GM12878 (cell line): ENCODE results near the gene HABP2. TPM values are rescaled to one million over a fixed set of nuclear protein-coding genes. Genes with fewer than 3 reads are reported as not detected.

ENCODE experiments used
- ATAC-seq: fragments of 200-7000 bp; cut with Tn5 transposase; 3 replicates; pipeline ENCODE4 v1.9.1; 2020; ENCODE audit warnings: mild to moderate bottlenecking, moderate library complexity
- BruUV-seq: library from RNA; stranded (reverse); fragments of 400-500 nt; replicated peaks from 2 replicates; lab custom pipeline; 2021; lab: Mats Ljungman, UMichigan
- CTCF ChIA-PET: fragments of 300-600 bp; sonication (Branson Sonifier 250); formaldehyde crosslinking; extraction: SDS; loops from one replicate; lab custom pipeline; 2021; ENCODE audit warnings: inconsistent platforms; lab: Yijun Ruan, JAX
- POLR2A ChIA-PET: fragments of 350-600 bp; formaldehyde crosslinking; extraction: SDS; loops from one replicate; lab custom pipeline; 2021; ENCODE audit warnings: inconsistent platforms; lab: Charles Lee
- RAD21 ChIA-PET: fragments of 300-600 bp; sonication (Branson Sonifier 250); formaldehyde crosslinking; loops from one replicate; lab custom pipeline; 2023; ENCODE audit warnings: antibody characterized with exemption; ENCODE audit not compliant: unreplicated experiment; lab: Charles Lee
- SMC1A ChIA-PET: fragments of 300-600 bp; sonication (Branson Sonifier 250); formaldehyde crosslinking; loops from one replicate; lab custom pipeline; 2023; ENCODE audit not compliant: unreplicated experiment, uncharacterized antibody; lab: Charles Lee
- DNase-seq: peaks from one replicate; pipeline ENCODE4 v3.0.0-alpha.2; 2011; ENCODE audit warnings: low read depth, low spot score
- FAIRE-seq: peaks from 3 replicates; lab custom pipeline; 2011; peaks lifted over from hg19 to GRCh38; lab: Jason Lieb, UNC
- H2AFZ ChIP-seq: 2 replicates; pipeline ENCODE4 v1.6.0; 2011; ENCODE audit warnings: low read depth, low read length, control low read depth; ENCODE audit not compliant: control insufficient read depth
- H3K27ac ChIP-seq: 2 replicates; pipeline ENCODE4 v1.5.1; 2011; ENCODE audit warnings: control low read depth; ENCODE audit not compliant: control insufficient read depth, insufficient read depth
- H3K27me3 ChIP-seq, 2 experiments: replicated peaks in 1 of 2; 2 replicates each; pipeline versions ENCODE4 v1.6.0 to v1.6.1; 2011; ENCODE audit warnings: low read length in 1 of 2; ENCODE audit not compliant: control insufficient read depth in 2 of 2, insufficient read depth in 2 of 2
- H3K36me3 ChIP-seq, 2 experiments: 2 replicates each; pipeline ENCODE4 v1.5.1; 2011; ENCODE audit warnings: low read length in 1 of 2; ENCODE audit not compliant: control insufficient read depth in 2 of 2, insufficient read depth in 2 of 2
- H3K4me1 ChIP-seq: 2 replicates; pipeline ENCODE4 v1.6.1; 2011; ENCODE audit warnings: mild to moderate bottlenecking, low read length, moderate library complexity, mixed read lengths; ENCODE audit not compliant: control insufficient read depth, insufficient read depth
- H3K4me2 ChIP-seq: 2 replicates; pipeline ENCODE4 v1.6.0; 2011; ENCODE audit warnings: control low read depth; ENCODE audit not compliant: control insufficient read depth, insufficient read depth
- H3K4me3 ChIP-seq: fragments of 200-600 bp; sonication (generic); 2 replicates; pipeline ENCODE4 v1.5.1; 2016
- H3K79me2 ChIP-seq: 2 replicates; pipeline ENCODE4 v1.6.0; 2011; ENCODE audit warnings: low read length; ENCODE audit not compliant: control insufficient read depth, insufficient read depth
- H3K9ac ChIP-seq: 2 replicates; pipeline ENCODE4 v1.8.0; 2011; ENCODE audit warnings: low read length, control low read depth, mixed read lengths; ENCODE audit not compliant: control insufficient read depth, insufficient read depth
- H3K9me3 ChIP-seq: replicated peaks from 3 replicates; pipeline ENCODE4 v1.5.1; 2011; ENCODE audit warnings: mild to moderate bottlenecking, low read length; ENCODE audit not compliant: control insufficient read depth, insufficient read depth
- H4K20me1 ChIP-seq: 2 replicates; pipeline ENCODE4 v1.6.0; 2011; ENCODE audit not compliant: control insufficient read depth, insufficient read depth
- CHD1 ChIP-seq: IDR thresholded peaks from 2 replicates; pipeline ENCODE4 v1.6.1; 2012; ENCODE audit warnings: low read depth, low read length, improper control_type of control experiment
- CTCF ChIP-seq, 3 experiments: IDR thresholded peaks in 2 of 3; conservative IDR thresholded peaks in 1 of 3; 2 replicates each; pipeline ENCODE4 v1.5.1; 2011; ENCODE audit warnings: low read depth in 3 of 3, low read length in 3 of 3, mild to moderate bottlenecking in 3 of 3, control low read depth in 2 of 3, moderate library complexity in 2 of 3, inconsistent platforms in 1 of 3, mixed read lengths in 1 of 3; ENCODE audit not compliant: control insufficient read depth in 2 of 3, insufficient read depth in 1 of 3; ENCODE audit errors: extremely low read depth in 1 of 3
- DPF2 ChIP-seq: fragments of 450-650 bp; IDR thresholded peaks from 2 replicates; pipeline ENCODE4 v1.6.1; 2017; ENCODE audit warnings: mild to moderate bottlenecking
- EGR1 ChIP-seq, 2 experiments: IDR thresholded peaks; 1 replicate in 1 of 2; 2 replicates in 1 of 2; pipeline ENCODE4 v1.6.1; 2011 to 2012; ENCODE audit warnings: low read depth in 2 of 2, low read length in 2 of 2, borderline replicate concordance in 1 of 2, mild to moderate bottlenecking in 1 of 2, moderate library complexity in 1 of 2
- FOS ChIP-seq: IDR thresholded peaks from 3 replicates; pipeline ENCODE4 v1.6.1; 2011; ENCODE audit warnings: borderline replicate concordance; ENCODE audit not compliant: insufficient read length; ENCODE audit errors: extremely low read depth
- KDM1A ChIP-seq: fragments of 200-600 bp; sonication (generic); IDR thresholded peaks from 2 replicates; pipeline ENCODE4 v1.6.1; 2016; ENCODE audit warnings: borderline replicate concordance
- MEF2A ChIP-seq: IDR thresholded peaks from 2 replicates; pipeline ENCODE4 v1.6.1; 2011; ENCODE audit warnings: low read depth, mild to moderate bottlenecking, low read length, moderate library complexity; ENCODE audit not compliant: insufficient read depth
- MYC ChIP-seq: IDR thresholded peaks from 2 replicates; pipeline ENCODE4 v1.6.1; 2011; ENCODE audit warnings: mild to moderate bottlenecking, low read length, moderate library complexity, inconsistent platforms; ENCODE audit not compliant: insufficient read depth, insufficient replicate concordance, insufficient read length, severe bottlenecking
- NFYB ChIP-seq: IDR thresholded peaks from 2 replicates; pipeline ENCODE4 v1.6.1; 2011; ENCODE audit warnings: low read depth, mild to moderate bottlenecking, low read length, improper control_type of control experiment, moderate library complexity; ENCODE audit not compliant: insufficient read depth
- RAD21 ChIP-seq: IDR thresholded peaks from 2 replicates; pipeline ENCODE4 v1.6.1; 2011; ENCODE audit warnings: mild to moderate bottlenecking, low read depth, low read length, moderate library complexity; ENCODE audit not compliant: insufficient read depth
- RB1 ChIP-seq: fragments of 450-650 bp; formaldehyde crosslinking; IDR thresholded peaks from 2 replicates; pipeline ENCODE4 v1.6.1; 2017; ENCODE audit warnings: mild to moderate bottlenecking, borderline replicate concordance
- SMC3 ChIP-seq: IDR thresholded peaks from 2 replicates; pipeline ENCODE4 v1.6.1; 2011; ENCODE audit warnings: low read length, improper control_type of control experiment, borderline replicate concordance
- TARDBP ChIP-seq: IDR thresholded peaks from 2 replicates; pipeline ENCODE4 v1.6.1; 2016; ENCODE audit warnings: borderline replicate concordance
- TCF3 ChIP-seq: IDR thresholded peaks from 2 replicates; pipeline ENCODE4 v1.6.1; 2012; ENCODE audit warnings: low read depth, mild to moderate bottlenecking, low read length, borderline replicate concordance; ENCODE audit not compliant: insufficient read depth
- USF2 ChIP-seq: IDR thresholded peaks from 2 replicates; pipeline ENCODE4 v1.6.1; 2011; ENCODE audit warnings: low read depth, low read length, improper control_type of control experiment, borderline replicate concordance
- YBX1 ChIP-seq: fragments of 450-650 bp; IDR thresholded peaks from 2 replicates; pipeline ENCODE4 v1.6.1; 2016; ENCODE audit warnings: antibody characterized with exemption
- WGBS: methylation state at CpG from one replicate; pipeline ENCODE4 v1.1.6; 2016; ENCODE audit warnings: low lambda C conversion rate; ENCODE audit not compliant: insufficient replicate concordance, insufficient coverage; ENCODE audit errors: missing lambda C conversion rate; 5-methylcytosine and 5-hydroxymethylcytosine counted together
- in situ Hi-C: fragments of 300-500 bp; cut with MboI; formaldehyde crosslinking; loops from 9 replicates; pipeline ENCODE4 v1.14.3; 2018; ENCODE audit warnings: mixed read lengths
- intact Hi-C: fragments of 100-400 bp; cut with micrococcal nuclease; formaldehyde crosslinking; loops from one replicate; pipeline ENCODE4 v1.14.2; 2022; ENCODE audit not compliant: unreplicated experiment
- polyA plus RNA-seq, 11 experiments: library from polyadenylated mRNA; depleted of rRNA in 4 of 11; unstranded in 6 of 11; stranded (reverse) in 5 of 11; fragments of >200 nt; fragmentation: Nextera tagmentation in 4 of 11; fragmentation: Illumina TruSeq in 1 of 11; extraction: Ambion mirVana in 4 of 11; extraction: Trizol in 1 of 11; gene quantifications; 1 replicate in 1 of 11; 2 replicates in 10 of 11; pipeline versions ENCODE4 v1.2.1 to v1.2.3, GENCODE V29; 2011 to 2016; ENCODE audit warnings: inconsistent platforms in 2 of 11, missing spikeins in 2 of 11, low read depth in 1 of 11
- total RNA-seq, 4 experiments: library from RNA; depleted of rRNA in 3 of 4; stranded (reverse); fragments of >200 nt in 3 of 4; fragmentation: Illumina TruSeq in 1 of 4; extraction: Trizol in 1 of 4; gene quantifications; 2 replicates each; pipeline versions ENCODE4 v1.2.1 to v1.2.3, GENCODE V29; 2013 to 2021
- TF ChIP-seq, protein P1 (sequence below): fragments of 450-650 bp; IDR thresholded peaks from 2 replicates; pipeline ENCODE4 v1.6.1; 2016; ENCODE audit warnings: mild to moderate bottlenecking

HABP2 gene
- total and polyA plus RNA-seq, 10 of the 15 experiments (the other 5 are each of a cell fraction or from before 2014, with no cell fraction given) = 0.13 TPM; not detected in 9

GRCh38 chr10:113563306-113564088 is 10.6 kb downstream of the HABP2 start:
- no peaks in the 10 kb centered on the region for H3K9me3 ChIP-seq
- no peaks in the 10 kb centered on the region for H3K36me3 ChIP-seq
- ChIA-PET CTCF (interaction anchor here (0.7 to 2.1 kb wide), 9 partner anchors 9 to 1197 kb away, joined by 3 to 7 read pairs (median 4); no protein-coding TSS in a partner anchor), RAD21 (interaction anchor here (0.6 to 1.5 kb wide), 3 partner anchors 42 to 1092 kb away, joined by 3 to 4 read pairs (median 4); no protein-coding TSS in a partner anchor), SMC1A (no interaction called here), POLR2A (no interaction called here)
- peak overlapping the region; percentile 40; the same call in 1 of the 2 replicates for H3K4me2 ChIP-seq
- FAIRE-seq = peak; percentile 80
- no peaks in the 10 kb centered on the region for H4K20me1 ChIP-seq
- H3K9ac ChIP-seq = no peak overlapping the region
- BruUV-seq = no TSS peak
- peaks cover 0 to 2% of the 10 kb centered on the region in 2 experiments; a peak in 2 of 4 replicates for H3K27me3 ChIP-seq
- WGBS = 9% methylated on average over 18 of the region's 18 CpGs
- no peak for DNase-seq
- H3K4me1 ChIP-seq = no peaks in the 10 kb centered on the region
- in situ Hi-C loops = no loop called here
- ATAC-seq = peak; percentile 97
- no peaks in the 10 kb centered on the region for H3K79me2 ChIP-seq
- H2AFZ ChIP-seq = peak overlapping the region; percentile 48
- no peak overlapping the region for H3K4me3 ChIP-seq
- intact Hi-C loops = loop anchor here (5.0 to 10.0 kb wide), 2 partner anchors 839 to 1086 kb away; no protein-coding TSS in a partner anchor
- H3K27ac ChIP-seq = no peak overlapping the region
- TF ChIP-seq FOS (no peak), SMC3 (peak; percentile 57; the same call in 1 of the 2 replicates), KDM1A (no peak), TARDBP (no peak), EGR1 (IDR thresholded peaks at IDR 0.05; ENCODE audit: borderline replicate concordance in 1 of 2, low read depth in 2 of 2, low read length in 2 of 2) (no peak), CTCF (IDR thresholded peaks at IDR 0.05 in 2 of 3, conservative IDR thresholded peaks at IDR 0.05 in 1 of 3; ENCODE audit: control insufficient read depth in 2 of 3, extremely low read depth in 1 of 3, insufficient read depth in 1 of 3, low read depth in 3 of 3, low read length in 3 of 3) (peak; percentile 87 to 99 (median 98)), RB1 (peak; percentile 50; the same call in 1 of the 2 replicates), USF2 (no peak), MYC (no peak), CHD1 (no peak), DPF2 (no peak), TCF3 (no peak), YBX1 (no peak), NFYB (no peak), RAD21 (peak; percentile 82), MEF2A (no peak)
- TF ChIP-seq, protein P1, sequence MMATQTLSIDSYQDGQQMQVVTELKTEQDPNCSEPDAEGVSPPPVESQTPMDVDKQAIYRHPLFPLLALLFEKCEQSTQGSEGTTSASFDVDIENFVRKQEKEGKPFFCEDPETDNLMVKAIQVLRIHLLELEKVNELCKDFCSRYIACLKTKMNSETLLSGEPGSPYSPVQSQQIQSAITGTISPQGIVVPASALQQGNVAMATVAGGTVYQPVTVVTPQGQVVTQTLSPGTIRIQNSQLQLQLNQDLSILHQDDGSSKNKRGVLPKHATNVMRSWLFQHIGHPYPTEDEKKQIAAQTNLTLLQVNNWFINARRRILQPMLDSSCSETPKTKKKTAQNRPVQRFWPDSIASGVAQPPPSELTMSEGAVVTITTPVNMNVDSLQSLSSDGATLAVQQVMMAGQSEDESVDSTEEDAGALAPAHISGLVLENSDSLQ = peak; percentile 31; the same call in 1 of the 2 replicates
